Ishikawa (cell line): ENCODE results near the gene CUL3.

ENCODE experiments used
- CREB1 ChIP-seq: IDR thresholded peaks from 2 replicates; pipeline ENCODE4 v1.6.1; 2012; ENCODE audit warnings: low read depth
- EP300 ChIP-seq: IDR thresholded peaks from 2 replicates; pipeline ENCODE4 v1.6.1; 2012; ENCODE audit warnings: borderline replicate concordance
- FOXM1 ChIP-seq: IDR thresholded peaks from 2 replicates; pipeline ENCODE4 v1.6.1; 2012; ENCODE audit warnings: low read depth, borderline replicate concordance
- NFIC ChIP-seq: IDR thresholded peaks from 2 replicates; pipeline ENCODE4 v1.6.1; 2012
- RAD21 ChIP-seq: IDR thresholded peaks from 2 replicates; pipeline ENCODE4 v1.6.1; 2012; ENCODE audit warnings: low read depth
- TAF1 ChIP-seq: IDR thresholded peaks from 2 replicates; pipeline ENCODE4 v1.6.1; 2012; ENCODE audit warnings: low read depth, mild to moderate bottlenecking
- TF ChIP-seq, protein P1 (sequence below): IDR thresholded peaks from 2 replicates; pipeline ENCODE4 v1.6.1; 2012; ENCODE audit warnings: low read depth, mild to moderate bottlenecking
- TF ChIP-seq, protein P2 (sequence below): IDR thresholded peaks from 2 replicates; pipeline ENCODE4 v1.6.1; 2012

DNA sequence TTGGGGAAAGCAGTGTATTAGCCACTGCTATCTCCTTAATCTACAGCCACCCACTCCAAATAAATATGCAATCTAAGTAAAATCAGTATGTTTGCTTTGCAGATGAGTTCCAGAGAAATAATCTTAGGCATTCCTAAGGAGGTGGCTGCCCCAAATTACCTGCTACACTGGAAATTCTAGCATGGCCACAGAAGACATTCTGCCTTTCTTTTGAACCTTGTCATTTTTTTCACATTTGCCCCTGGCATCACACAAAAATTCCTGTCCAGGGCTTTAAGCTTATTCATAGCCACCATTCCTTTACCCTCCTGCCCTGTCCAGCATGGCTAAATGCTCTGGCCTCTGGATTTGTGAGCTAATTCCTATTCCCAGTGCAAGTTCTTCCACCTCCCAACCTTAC is 146.4 kb downstream of the CUL3 start:
- no peak for TF ChIP-seq EP300
- no peak for TF ChIP-seq FOXM1
- TF ChIP-seq, protein P1, sequence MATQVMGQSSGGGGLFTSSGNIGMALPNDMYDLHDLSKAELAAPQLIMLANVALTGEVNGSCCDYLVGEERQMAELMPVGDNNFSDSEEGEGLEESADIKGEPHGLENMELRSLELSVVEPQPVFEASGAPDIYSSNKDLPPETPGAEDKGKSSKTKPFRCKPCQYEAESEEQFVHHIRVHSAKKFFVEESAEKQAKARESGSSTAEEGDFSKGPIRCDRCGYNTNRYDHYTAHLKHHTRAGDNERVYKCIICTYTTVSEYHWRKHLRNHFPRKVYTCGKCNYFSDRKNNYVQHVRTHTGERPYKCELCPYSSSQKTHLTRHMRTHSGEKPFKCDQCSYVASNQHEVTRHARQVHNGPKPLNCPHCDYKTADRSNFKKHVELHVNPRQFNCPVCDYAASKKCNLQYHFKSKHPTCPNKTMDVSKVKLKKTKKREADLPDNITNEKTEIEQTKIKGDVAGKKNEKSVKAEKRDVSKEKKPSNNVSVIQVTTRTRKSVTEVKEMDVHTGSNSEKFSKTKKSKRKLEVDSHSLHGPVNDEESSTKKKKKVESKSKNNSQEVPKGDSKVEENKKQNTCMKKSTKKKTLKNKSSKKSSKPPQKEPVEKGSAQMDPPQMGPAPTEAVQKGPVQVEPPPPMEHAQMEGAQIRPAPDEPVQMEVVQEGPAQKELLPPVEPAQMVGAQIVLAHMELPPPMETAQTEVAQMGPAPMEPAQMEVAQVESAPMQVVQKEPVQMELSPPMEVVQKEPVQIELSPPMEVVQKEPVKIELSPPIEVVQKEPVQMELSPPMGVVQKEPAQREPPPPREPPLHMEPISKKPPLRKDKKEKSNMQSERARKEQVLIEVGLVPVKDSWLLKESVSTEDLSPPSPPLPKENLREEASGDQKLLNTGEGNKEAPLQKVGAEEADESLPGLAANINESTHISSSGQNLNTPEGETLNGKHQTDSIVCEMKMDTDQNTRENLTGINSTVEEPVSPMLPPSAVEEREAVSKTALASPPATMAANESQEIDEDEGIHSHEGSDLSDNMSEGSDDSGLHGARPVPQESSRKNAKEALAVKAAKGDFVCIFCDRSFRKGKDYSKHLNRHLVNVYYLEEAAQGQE: no peak
- TF ChIP-seq RAD21: no peak
- TF ChIP-seq, protein P2, sequence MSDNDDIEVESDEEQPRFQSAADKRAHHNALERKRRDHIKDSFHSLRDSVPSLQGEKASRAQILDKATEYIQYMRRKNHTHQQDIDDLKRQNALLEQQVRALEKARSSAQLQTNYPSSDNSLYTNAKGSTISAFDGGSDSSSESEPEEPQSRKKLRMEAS: no peak
- no peak for TF ChIP-seq TAF1
- no peak for TF ChIP-seq NFIC
- TF ChIP-seq CREB1: no peak
